GM12874 (cell line): ENCODE measurements around the gene LTBR.

Experiments used
- TF ChIP-seq, protein P1 (sequence below): IDR thresholded peaks from 2 replicates; pipeline ENCODE4 v1.5.1; 2011; ENCODE audit warnings: low read depth, mild to moderate bottlenecking, control low read depth, low read length, moderate library complexity; ENCODE audit not compliant: insufficient read depth

The LTBR gene

DNA sequence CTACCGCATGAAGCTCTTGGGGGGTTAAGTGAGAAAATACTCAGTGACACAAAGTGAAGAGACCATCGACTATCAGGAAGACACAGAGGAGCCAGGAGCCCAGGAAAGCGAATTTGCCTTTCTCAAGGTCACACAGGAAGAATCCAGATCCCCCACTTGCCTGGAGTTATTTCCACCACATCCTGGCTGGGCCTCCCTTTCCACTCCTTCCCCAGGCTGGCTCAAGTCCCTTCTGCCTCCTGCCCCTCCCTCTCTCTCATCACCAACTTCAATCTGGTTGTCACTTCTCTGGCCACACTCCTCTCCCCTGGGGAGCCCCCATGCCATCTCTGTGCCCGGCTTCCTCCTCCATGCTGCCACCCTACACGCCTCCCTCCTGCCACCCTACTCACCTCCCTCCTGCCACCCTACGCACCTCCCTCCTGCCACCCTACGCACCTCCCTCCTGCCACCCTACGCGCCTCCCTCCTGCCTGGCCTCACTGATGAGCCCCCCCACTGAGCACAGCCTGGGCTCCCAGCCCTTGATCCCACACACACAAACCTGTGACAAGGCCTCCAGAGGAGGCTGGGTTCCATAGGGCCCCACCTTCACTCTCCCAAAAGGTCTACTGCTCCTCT, 14.9 kb upstream of the LTBR start:
- TF ChIP-seq, protein P1, sequence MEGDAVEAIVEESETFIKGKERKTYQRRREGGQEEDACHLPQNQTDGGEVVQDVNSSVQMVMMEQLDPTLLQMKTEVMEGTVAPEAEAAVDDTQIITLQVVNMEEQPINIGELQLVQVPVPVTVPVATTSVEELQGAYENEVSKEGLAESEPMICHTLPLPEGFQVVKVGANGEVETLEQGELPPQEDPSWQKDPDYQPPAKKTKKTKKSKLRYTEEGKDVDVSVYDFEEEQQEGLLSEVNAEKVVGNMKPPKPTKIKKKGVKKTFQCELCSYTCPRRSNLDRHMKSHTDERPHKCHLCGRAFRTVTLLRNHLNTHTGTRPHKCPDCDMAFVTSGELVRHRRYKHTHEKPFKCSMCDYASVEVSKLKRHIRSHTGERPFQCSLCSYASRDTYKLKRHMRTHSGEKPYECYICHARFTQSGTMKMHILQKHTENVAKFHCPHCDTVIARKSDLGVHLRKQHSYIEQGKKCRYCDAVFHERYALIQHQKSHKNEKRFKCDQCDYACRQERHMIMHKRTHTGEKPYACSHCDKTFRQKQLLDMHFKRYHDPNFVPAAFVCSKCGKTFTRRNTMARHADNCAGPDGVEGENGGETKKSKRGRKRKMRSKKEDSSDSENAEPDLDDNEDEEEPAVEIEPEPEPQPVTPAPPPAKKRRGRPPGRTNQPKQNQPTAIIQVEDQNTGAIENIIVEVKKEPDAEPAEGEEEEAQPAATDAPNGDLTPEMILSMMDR: no peak

DNA sequence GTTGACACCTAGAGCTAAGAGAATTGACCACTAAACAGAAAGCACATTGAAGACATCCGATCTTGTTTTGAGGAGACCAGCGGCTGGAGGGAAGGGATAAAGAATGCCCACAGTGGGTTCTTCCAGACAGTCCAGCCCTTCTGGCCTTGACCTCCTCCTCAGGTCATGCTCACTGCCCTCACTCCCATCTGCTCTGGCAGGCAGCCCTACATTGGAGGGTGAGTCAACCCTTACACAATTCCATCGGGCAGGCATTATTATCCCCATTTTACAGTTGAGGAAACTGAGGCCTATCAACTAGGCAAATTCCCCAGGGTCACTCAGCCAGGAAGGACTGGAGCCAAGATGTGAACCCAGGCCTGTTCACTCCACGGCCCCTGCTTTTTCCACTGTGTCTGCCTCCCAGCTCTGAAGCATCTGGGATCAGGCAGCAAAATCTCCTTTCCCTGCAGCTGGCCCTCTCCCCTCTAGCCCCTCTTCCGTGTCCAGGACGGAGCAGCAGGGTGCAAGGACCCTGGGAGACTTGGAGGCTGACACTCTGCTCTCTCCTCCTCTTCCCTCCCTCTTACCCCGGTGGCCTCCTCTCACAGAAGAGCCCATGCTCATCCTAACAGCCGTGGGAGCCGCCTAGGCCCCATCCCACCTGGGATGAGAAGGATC, 13.9 kb upstream of the LTBR start:
- TF ChIP-seq, protein P1: no peak

DNA sequence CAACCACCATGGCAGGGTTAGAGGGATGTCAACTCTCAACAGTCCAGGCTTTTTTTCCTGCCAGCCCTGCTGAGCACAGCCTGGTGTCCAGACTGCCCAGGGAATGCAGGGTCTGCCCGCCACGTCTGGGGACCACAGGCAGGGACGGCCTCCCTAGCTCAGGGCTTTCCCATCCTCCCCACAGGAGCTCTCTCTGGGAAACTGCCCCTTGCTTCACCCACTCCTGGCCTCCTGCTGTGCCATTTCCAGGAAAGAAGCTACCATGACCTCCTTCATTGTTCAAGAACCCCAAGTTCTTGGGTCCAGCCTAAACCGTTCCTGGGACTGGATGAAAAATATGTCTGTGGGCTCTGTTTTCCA, 13.4 kb upstream of the LTBR start:
- TF ChIP-seq, protein P1: no peak

DNA sequence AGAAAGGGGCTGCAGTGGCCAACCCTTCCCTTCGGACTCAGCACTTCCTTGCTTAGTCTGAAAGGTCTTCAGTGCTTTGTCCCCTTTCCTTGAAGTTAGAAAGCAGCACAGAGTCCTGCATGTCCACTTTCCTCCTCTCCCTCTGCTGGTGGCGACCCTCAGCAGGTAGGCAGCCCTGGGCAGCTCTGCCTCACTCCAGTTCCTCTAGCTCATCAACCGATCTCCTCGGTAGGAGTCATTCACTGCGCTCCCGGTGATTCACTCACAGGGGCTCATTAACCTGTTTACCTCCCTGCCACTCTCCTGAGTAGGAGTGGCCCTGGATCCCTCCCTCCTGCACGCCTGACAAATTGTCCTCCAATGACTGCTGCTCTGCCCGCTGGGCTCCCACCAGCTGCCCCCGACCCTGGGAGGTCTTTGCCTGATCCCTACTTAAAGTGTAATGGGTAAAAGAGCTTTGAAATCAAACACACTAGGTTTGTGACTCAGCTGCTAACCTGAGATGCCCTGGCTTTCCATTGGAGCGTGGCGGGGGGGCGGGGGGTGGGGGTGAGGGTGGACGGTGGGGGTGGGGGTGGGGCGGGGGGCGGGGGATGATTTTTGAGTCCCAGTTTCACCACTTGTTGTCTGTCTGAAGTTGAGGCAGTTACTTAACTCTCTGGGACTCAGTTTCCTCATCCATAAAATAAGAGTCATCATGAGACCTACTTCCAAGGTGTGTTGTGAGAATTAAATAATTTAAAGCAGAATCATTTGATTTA, 12.8 kb upstream of the LTBR start:
- TF ChIP-seq, protein P1: no peak

DNA sequence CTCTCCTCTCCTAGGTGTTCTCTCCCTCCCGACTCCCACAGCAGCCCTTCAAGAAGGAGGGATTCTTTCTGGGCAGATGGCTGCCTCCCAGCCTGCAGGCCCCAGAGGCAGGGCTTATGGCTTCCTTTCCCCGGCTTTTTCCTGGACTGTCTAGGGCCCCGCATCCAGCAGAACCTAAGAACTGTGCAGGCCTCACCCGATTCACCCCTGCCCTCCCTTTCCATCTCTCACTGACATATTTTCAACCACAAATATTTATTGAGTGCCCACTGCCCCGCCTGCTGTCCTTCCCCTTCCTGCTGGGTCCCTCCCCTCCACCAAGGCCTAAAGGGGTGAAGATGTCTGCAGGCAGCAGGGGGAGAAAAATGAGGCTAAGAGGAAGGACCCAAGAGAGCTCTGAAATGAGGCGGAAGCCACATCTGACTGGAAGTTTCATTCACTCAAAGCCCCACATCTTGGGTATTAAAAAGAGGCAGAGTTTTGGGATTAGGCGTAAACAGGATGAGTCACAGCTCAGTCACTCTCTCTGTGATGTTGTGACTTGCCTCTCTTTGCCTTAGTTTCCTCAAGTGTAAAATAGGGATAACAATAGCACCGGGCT, 11.5 kb upstream of the LTBR start:
- TF ChIP-seq, protein P1: no peak

DNA sequence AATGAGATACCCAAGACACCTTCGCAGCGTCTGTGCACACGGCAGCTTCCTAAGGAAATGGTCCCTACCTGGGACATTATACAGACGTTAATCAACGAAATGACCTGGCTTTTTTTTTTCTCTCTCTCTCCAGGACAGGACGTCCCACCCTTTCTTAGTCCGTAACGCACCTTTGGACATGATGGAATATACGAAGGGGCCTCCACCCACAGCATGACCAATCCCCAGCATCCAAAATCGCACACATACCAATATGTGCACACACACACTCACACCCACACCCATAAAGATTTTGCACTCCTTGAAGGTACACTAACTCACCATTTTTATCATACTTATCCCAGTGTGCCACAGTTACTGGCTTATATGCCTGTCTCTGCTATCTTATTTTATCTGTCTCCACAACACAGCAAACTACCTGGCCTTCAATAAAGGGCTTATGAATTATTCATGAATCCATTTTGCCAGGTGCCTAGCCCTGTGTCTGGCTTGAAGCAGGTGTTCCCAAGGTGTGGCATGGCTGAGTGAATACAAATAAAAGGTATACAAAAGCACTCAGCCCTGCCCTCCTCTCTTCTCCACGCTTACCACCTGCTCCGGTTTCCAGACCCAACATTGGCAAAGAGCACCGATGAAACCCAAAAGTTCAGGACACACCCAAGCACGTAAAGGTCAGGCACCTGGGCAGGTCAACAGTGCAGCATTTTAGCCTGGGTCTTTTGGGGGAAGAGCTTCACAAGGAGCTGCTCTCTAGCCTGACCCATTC, 10.8 kb upstream of the LTBR start:
- TF ChIP-seq, protein P1: no peak
